GM23248 (cell line): ENCODE results near the gene ATP5F1C. TPM values are rescaled to one million over a fixed set of nuclear protein-coding genes. Genes with fewer than 3 reads are reported as not detected.

Experiments used
- DNase-seq: peaks from one replicate; pipeline ENCODE4 v3.0.0-alpha.2; 2015
- H2AFZ ChIP-seq: fragments of 200-600 bp; sonication (generic); 2 replicates; pipeline ENCODE4 v1.6.1; 2016; ENCODE audit warnings: antibody characterized with exemption
- H3F3A ChIP-seq: fragments of 200-600 bp; sonication (generic); 2 replicates; pipeline ENCODE4 v1.6.1; 2016; ENCODE audit warnings: mild to moderate bottlenecking, antibody characterized with exemption, mixed run types; ENCODE audit not compliant: insufficient read depth
- H3K27ac ChIP-seq: fragments of 200-600 bp; sonication (generic); 2 replicates; pipeline ENCODE4 v1.5.1; 2016; ENCODE audit warnings: mild to moderate bottlenecking
- H3K27me3 ChIP-seq: fragments of 200-600 bp; sonication (generic); replicated peaks from 2 replicates; pipeline ENCODE4 v1.6.1; 2016; ENCODE audit warnings: mild to moderate bottlenecking; ENCODE audit not compliant: insufficient read depth
- H3K36me3 ChIP-seq: fragments of 200-600 bp; sonication (generic); 2 replicates; pipeline ENCODE4 v1.6.1; 2016; ENCODE audit warnings: low read depth, mild to moderate bottlenecking
- H3K4me1 ChIP-seq: fragments of 200-600 bp; sonication (generic); 2 replicates; pipeline ENCODE4 v1.6.1; 2016; ENCODE audit warnings: mild to moderate bottlenecking; ENCODE audit not compliant: insufficient read depth
- H3K4me2 ChIP-seq: fragments of 200-600 bp; sonication (generic); one replicate; pipeline ENCODE4 v1.6.1; 2016; ENCODE audit warnings: mild to moderate bottlenecking; ENCODE audit not compliant: unreplicated experiment
- H3K4me3 ChIP-seq: fragments of 200-600 bp; sonication (generic); 2 replicates; pipeline ENCODE4 v1.5.1; 2016; ENCODE audit warnings: mild to moderate bottlenecking
- H3K79me2 ChIP-seq: fragments of 200-600 bp; sonication (generic); 2 replicates; pipeline ENCODE4 v1.6.1; 2016; ENCODE audit warnings: mild to moderate bottlenecking; ENCODE audit not compliant: insufficient read depth
- H3K9ac ChIP-seq: fragments of 200-600 bp; sonication (generic); 2 replicates; pipeline ENCODE4 v1.6.1; 2016; ENCODE audit warnings: mild to moderate bottlenecking
- H3K9me2 ChIP-seq: fragments of 200-600 bp; sonication (generic); 2 replicates; pipeline ENCODE4 v1.6.1; 2016; ENCODE audit warnings: mixed run types, mild to moderate bottlenecking, moderate library complexity; ENCODE audit not compliant: insufficient read depth
- H3K9me3 ChIP-seq: fragments of 200-600 bp; sonication (generic); one replicate; pipeline ENCODE4 v1.6.1; 2017; ENCODE audit warnings: low read depth
- H4K20me1 ChIP-seq: fragments of 200-600 bp; sonication (generic); 2 replicates; pipeline ENCODE4 v1.6.0; 2016; ENCODE audit not compliant: insufficient read depth
- EZH2 ChIP-seq: fragments of 200-600 bp; sonication (generic); IDR thresholded peaks from 2 replicates; pipeline ENCODE4 v1.6.1; 2018; ENCODE audit warnings: antibody characterized with exemption, mild to moderate bottlenecking; ENCODE audit not compliant: insufficient read depth, poor library complexity, severe bottlenecking
- EZH2phosphoT487 ChIP-seq: fragments of 200-600 bp; sonication (generic); IDR thresholded peaks from 2 replicates; pipeline ENCODE4 v1.6.1; 2018; ENCODE audit warnings: antibody characterized with exemption, moderate library complexity, mild to moderate bottlenecking, low read depth; ENCODE audit not compliant: insufficient read depth
- WGBS, 2 experiments: methylation state at CpG; one replicate each; pipeline ENCODE4 v1.1.6; 2015 to 2017; ENCODE audit warnings: low lambda C conversion rate in 2 of 2, low coverage in 1 of 2; ENCODE audit errors: missing lambda C conversion rate in 2 of 2; 5-methylcytosine and 5-hydroxymethylcytosine counted together
- in situ Hi-C: fragments of 300-500 bp; cut with MboI; formaldehyde crosslinking; loops from 2 replicates; pipeline ENCODE4 v1.15.0; 2020
- polyA plus RNA-seq: library from polyadenylated mRNA; unstranded; fragments of >200 nt; fragmentation: Nextera tagmentation; extraction: Ambion mirVana; gene quantifications from 2 replicates; pipeline ENCODE4 v1.2.1, GENCODE V29; 2016
- total RNA-seq: library from RNA; depleted of rRNA; stranded (reverse); fragments of >200 nt; shearing (Covaris generic); gene quantifications from 2 replicates; pipeline ENCODE4 v1.2.3, GENCODE V29; 2014

ATP5F1C gene
- total and polyA plus RNA-seq, 2 experiments from 2014 or later: 229 to 304 TPM

DNA sequence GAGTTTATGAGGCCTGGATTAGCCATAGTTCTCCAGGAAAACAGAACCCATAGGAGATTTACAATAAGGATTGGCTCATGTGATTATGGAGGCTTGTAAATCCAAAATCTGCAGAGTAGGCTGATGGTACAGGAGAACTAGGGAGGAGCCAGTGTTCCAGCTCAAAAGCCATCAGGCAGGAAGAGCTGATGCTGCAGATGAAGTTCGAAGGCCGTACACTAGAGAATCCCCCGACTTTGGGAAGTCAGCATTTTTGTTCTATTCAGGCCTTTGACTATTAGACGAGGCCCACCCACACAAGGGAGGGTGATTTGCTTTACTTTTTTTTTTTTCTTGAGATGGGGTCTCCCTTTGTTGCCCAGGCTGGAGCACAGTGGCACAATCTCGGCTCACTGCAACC, 37.8 kb upstream of the ATP5F1C start:
- Histone ChIP-seq H3K36me3 (peaks cover 18% of the 10 kb centered on the region), H2AFZ (no peak overlapping the region), H3K9me3 (no peaks in the 10 kb centered on the region), H3K4me3 (no peak overlapping the region), H3K9ac (no peak overlapping the region), H3K4me1 (no peaks in the 10 kb centered on the region), H4K20me1 (no peaks in the 10 kb centered on the region), H3F3A (no peaks in the 10 kb centered on the region), H3K9me2 (no peaks in the 10 kb centered on the region), H3K79me2 (no peaks in the 10 kb centered on the region), H3K4me2 (no peak overlapping the region), H3K27me3 (no peaks in the 10 kb centered on the region), H3K27ac (no peak overlapping the region)
- in situ Hi-C loops: no loop called here
- DNase-seq: no peak
- TF ChIP-seq EZH2 (no peak), EZH2phosphoT487 (no peak)
- WGBS, 2 experiments: 96 to 98% methylated on average over 5 of the region's 5 CpGs

DNA sequence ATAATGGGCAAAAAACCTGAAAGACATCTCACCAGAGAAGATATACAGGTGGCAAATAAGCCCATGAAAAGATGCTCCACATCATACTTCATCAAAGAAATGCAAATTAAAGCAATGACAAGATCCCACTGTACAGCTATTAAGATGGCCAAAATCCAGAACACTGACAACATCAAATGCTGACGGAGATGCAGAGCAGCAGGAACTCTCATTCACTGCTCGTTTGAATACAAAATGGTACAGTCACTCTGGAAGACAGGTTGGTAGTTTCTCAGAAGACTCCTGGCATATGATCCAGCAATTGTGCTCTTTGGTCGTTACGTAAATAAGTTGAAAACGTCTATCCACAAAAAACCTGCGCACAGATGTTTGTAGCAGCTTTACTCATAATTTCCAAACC, 35.7 kb upstream of the ATP5F1C start:
- Histone ChIP-seq H3K4me2 (no peak overlapping the region), H4K20me1 (no peaks in the 10 kb centered on the region), H3K9me2 (no peaks in the 10 kb centered on the region), H3K27ac (no peak overlapping the region), H3K4me1 (no peaks in the 10 kb centered on the region), H3K36me3 (peaks cover 33% of the 10 kb centered on the region), H3K9ac (no peak overlapping the region), H3K4me3 (no peak overlapping the region), H3K9me3 (no peaks in the 10 kb centered on the region), H3K79me2 (no peaks in the 10 kb centered on the region), H3K27me3 (no peaks in the 10 kb centered on the region), H2AFZ (no peak overlapping the region), H3F3A (no peaks in the 10 kb centered on the region)
- TF ChIP-seq EZH2phosphoT487 (no peak), EZH2 (no peak)
- DNase-seq: no peak
- in situ Hi-C loops: no loop called here
- WGBS, 2 experiments: 88 to 92% methylated on average over 6 of the region's 6 CpGs

DNA sequence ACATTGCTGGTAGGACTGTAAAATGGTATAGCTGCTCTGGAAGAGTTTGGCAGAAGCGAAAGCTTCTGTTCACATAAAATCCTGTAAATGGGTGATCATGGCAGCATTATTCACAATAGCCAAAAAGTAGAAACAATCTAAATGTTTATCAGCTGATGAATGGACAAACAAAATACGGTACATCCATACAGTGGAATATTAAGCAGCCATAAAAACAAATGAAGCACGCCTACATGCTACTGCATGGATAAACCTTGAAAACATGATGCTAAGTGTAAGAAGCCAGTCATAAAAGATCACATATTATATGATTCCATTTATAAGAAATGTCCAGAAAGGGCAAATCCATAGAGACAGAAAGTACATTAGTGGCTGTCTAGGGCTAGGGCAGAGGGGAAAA, 32.9 kb upstream of the ATP5F1C start:
- Histone ChIP-seq H3K79me2 (no peaks in the 10 kb centered on the region), H3K27me3 (no peaks in the 10 kb centered on the region), H3K9me3 (no peaks in the 10 kb centered on the region), H3K36me3 (peaks cover 54% of the 10 kb centered on the region), H3K4me1 (no peaks in the 10 kb centered on the region), H3K9me2 (no peaks in the 10 kb centered on the region), H4K20me1 (no peaks in the 10 kb centered on the region), H3K4me2 (no peak overlapping the region), H3K9ac (no peak overlapping the region), H2AFZ (no peak overlapping the region), H3K27ac (no peak overlapping the region), H3K4me3 (no peak overlapping the region), H3F3A (no peaks in the 10 kb centered on the region)
- TF ChIP-seq EZH2phosphoT487: no peak
- TF ChIP-seq EZH2: no peak
- 98 to 99% methylated on average over 3 of the region's 3 CpGs for WGBS, 2 experiments
- in situ Hi-C loops: no loop called here
- no peak for DNase-seq

DNA sequence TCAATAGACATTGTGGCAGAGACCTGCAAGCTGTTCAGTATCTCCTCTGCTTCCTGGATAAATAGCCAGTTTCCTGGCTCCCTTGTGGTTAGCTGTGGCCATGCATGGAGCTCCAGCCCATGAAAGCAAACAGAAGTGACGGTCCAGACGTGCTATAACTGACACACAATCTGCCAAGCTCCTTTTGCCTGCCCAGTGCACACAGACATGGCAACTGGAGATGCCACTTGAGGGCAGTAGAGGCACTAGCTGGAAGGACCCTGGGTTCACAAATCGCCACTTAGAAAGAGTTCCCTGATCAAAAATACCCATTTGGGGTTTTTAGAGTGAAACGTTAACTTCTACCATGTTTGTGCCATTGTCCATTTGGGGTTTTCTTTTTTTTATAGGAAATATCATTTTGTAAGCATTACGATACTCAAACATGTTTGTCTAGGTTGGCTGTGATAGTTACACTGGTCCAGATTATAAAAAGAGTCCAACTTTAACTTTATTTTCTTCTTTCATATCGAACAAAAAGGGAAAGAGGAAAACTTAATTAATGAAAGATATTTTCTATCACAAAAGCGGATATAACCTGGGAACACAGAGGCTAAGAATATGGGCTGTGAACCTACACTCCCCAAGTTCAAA, 31.5 kb upstream of the ATP5F1C start:
- Histone ChIP-seq H4K20me1 (no peaks in the 10 kb centered on the region), H2AFZ (no peak overlapping the region), H3K9me3 (no peaks in the 10 kb centered on the region), H3K27ac (no peak overlapping the region), H3K4me2 (no peak overlapping the region), H3K4me1 (no peaks in the 10 kb centered on the region), H3K9me2 (no peaks in the 10 kb centered on the region), H3K9ac (no peak overlapping the region), H3K36me3 (peaks cover 63% of the 10 kb centered on the region), H3K4me3 (no peak overlapping the region), H3F3A (no peaks in the 10 kb centered on the region), H3K79me2 (no peaks in the 10 kb centered on the region), H3K27me3 (no peaks in the 10 kb centered on the region)
- TF ChIP-seq EZH2phosphoT487 (no peak), EZH2 (no peak)
- WGBS, 2 experiments: 68 to 74% methylated on average over 7 of the region's 7 CpGs
- peak; percentile 48 for DNase-seq
- in situ Hi-C loops: no loop called here
